GM21786 (cell line): ENCODE measurements around the gene CCDC66.
"Not testable (repeated sequence)": the region's sequence is repeated elsewhere in the genome, so short reads cannot be mapped to it uniquely, and the experiment has no call there.

Source experiments
- ATAC-seq: cut with Tn5 transposase; IDR thresholded peaks from one replicate; pipeline ENCODE4 v1.9.1; 2021; ENCODE audit not compliant: unreplicated experiment

CCDC66 gene

DNA sequence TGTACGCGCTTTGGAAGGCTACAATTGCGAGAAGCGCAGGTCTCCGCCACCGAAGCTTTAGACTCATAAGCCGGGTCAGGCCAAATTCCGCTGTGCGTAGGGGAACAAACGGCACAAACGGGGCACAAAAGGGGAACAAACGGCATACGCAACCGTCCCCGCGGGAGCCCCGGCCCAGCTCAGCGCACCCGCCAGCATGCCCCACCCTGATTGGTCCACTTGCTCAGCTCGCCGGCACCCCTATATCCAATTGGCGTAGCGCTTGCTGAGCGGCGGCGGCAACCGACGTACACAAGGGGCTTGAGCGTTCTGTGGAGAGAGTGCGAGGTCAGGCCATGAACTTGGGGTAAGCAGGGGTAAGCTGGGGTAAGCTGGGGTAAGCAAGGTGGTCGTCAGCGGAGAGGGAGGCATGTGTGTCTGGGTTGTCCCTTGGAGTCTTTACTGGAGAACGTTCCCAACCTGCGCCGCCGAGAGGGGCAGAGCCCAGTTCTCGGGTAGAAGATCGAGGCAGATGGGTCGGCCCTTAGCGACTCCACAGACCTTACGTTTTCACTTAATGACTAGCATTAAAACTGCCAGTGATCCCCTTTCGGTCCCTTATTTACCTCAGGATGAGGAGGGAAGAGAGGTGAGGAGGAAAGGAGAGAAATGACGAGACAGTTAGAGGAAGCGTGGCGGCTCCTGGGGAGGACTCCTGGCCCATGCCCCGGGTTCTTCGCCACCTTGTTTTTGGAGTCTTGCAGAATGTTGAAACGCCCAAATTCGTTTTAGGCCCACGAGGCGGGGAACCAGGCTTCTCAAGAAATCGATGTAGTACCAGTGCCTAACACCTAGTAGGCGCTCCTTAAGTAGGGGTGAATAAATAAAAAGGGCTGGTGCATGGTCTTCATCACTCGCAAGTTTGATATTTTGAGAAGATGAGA is at the start of gene CCDC66:
TSS of gene CCDC66 (plus strand) at position 268 of the 923 bp plus-strand sequence. CDS start at position 336, 68 bp downstream.
- peak; percentile 99 for ATAC-seq

DNA sequence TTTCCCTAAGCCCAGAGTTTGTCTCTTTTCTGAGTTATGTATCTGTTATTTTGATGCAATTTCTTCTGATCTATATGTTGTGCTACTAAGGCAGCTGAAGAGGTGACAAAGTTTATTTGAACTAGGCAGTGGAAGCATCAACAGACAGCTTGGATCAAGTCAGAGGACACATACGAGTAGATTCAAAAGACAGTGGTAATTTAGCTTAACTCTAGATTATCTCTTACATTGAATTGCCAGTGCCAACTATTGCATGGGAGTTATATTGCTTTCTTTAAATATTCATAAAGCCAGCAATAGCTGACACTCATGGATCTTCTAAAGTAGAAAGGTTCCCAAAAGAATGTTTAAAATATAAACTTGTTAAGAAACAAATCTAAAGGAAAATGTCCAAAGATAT is 37.3 kb upstream of the CCDC66 start:
- no peak for ATAC-seq

DNA sequence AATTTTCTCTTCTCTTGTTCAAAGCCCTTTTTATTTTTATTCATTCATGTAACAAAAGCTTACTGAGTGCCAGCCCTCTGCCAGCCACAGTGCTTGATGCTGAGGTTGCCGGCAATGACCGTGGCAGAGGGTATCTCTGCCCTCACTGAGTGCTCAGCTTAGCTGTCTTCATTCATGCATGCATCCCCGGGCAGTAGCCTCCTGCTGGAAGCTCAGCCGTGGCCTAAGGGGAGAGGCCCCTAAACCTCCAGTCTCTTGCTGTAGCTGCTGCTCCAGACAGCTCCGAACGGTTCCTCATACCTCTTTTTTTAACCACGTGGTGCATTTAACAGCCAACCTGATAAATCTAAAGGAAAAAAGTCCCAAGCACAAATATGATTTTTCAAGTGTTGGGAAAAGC is 34.6 kb upstream of the CCDC66 start:
- ATAC-seq = no peak

DNA sequence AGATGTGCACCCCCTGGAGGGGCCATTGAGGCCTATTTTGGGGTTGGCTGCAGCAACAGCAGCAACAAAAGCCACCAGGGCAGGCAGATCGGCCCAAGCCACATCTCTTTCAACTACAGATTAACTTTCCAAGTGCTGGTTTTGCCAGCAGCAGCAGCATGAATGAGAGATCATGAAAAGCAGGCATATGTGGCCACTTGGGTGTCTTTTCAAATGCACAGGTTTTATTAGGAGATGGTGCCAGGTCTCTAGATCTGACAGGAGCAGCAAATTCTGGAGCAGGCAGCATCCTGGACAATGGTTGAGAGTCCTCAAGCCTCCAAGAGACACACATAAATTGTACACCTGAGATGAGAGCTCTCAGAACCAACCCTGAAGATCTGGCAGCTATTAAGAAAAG is 31.7 kb upstream of the CCDC66 start:
- ATAC-seq = no peak

DNA sequence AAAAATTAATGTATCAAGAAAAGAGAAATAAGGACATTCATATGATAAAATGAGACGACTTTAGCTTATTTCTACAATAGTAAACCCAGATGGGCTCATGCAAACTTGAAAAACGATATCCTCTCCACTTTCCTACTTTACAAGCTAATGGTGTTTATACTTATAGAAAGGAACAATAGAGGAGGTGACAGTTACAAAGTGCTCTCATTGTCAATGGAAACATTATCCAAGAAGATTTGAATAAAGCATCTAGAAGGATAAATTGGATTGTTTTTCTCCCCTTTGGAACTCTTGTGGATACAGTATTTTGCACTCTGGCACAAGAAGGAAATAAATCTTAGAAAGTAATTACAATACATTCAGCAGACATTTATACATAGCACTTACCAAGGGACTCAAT is 20.2 kb upstream of the CCDC66 start:
- no peak for ATAC-seq

DNA sequence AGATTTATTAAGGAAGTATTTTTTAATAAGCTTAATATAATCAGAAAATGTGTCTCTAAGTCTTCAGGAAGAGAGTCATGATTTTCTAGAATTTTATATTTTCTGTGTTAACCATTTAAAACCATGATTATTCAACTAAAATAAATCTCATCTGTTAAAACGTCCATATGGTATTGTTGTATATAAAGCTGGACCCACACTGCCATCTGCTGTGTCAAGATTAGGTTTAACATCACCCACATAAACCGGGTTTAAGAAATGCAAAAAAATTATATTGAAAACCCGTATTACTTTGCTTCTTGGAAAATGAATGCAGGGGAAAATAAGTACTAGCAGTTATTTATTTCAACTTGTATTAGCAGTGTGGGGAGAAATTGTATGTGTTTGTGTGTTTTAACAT is 9.5 kb upstream of the CCDC66 start:
- no peak for ATAC-seq

DNA sequence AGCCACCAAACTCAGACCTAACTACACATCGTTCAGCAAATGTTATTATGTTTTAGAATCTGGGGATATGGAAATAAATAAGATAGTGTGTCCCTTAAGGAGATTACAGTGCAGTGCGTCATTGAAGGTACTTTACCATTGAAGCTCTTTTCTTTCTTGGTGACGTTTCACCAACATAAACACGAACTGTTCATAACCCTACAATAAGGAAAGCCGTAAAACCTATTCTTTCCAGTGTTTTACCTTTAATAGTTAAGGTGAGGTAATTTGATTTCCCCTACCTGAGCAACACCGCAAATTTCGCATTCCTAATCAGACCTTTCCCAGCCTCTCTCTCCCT is 826 bp downstream of the CCDC66 start:
- peak; percentile 19 for ATAC-seq

DNA sequence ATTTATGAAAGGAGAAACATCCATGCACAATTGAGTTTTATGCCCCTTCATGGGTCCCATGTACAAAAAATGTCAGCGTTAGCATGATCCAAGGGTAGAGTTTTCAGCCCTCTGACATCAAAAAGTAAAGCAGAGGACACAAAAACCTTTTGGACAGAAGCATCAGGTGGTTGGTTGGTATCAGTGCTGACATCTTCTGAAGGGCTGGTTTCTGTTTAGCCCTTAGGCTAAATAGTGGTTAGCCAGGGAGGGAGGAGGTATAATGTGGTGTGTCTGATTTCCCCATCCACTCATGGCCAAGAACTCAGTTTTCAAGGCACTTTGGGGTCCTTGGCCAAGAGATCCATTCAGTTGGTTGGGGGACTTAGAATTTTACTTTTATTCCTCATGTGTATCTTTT is 16.5 kb downstream of the CCDC66 start:
- ATAC-seq = no peak

DNA sequence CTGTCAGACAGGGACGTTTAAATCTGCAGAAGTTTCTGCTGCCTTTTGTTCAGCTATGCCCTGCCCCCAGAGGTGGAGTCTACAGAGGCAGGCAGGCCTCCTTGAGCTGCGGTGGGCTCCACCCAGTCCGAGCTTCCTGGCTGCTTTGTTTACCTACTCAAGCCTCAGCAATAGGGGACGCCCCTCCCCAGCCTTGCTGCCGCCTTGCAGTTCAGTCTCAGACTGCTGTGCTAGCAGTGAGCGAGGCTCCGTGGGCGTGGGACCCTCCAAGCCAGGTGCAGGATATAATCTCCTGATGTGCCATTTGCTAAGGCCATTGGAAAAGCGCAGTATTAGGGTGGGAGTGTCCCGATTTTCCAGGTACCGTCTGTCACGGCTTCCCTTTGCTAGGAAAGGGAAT is 25.0 kb downstream of the CCDC66 start:
- not testable (repeated sequence) for ATAC-seq

DNA sequence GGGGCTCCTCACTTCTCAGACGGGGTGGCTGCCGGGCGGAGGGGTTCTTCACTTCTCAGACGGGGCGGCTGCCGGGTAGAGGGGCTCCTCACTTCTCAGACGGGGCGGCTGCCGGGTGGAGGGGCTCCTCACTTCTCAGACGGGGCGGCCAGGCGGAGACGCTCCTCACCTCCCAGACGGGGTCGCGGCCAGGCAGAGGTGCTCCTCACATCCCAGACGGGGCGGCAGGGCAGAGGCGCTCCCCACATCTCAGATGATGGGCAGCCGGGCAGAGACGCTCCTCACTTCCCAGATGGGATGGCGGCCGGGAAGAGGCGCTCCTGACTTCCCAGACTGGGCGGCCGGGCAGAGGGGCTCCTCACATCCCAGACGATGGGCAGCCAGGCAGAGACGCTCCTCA is 27.3 kb downstream of the CCDC66 start:
- not testable (repeated sequence) for ATAC-seq

DNA sequence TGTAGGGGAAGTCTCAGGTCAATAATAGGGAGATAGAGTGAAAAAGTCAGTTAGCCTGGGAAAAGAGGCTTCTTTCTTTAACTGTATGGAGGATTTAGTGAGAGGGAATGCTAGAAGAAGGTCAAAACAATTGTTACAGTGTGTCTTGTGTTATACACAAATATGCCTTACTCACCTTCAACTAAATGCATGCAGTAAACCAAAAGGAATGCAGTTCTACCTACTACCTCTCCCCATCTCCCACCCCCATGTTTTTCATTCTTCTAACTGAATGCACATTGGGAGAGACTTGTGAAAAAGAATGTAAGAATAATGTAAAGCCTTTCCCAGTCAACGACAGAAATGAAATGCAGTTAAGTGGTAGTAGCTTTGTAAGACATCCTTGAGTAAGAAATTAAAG is 33.8 kb downstream of the CCDC66 start:
- no peak for ATAC-seq

DNA sequence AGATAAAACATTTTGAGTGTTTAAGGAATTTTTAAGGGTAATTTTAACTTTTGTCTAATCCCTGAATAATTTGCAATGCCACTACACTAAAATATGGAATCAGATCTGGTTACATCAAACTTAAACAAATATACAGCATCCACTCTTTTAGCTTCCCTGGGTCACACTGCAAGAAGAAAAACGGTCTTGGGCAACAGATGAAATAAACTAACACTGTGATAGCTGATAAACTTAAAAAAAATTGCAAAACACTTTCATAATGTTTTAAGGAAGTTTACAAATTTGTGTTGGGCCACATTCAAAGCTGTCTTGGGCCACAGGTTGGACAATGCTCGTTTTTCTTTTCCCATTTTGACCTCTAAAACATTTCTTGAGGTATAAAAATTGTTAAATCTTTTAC is 34.3 kb downstream of the CCDC66 start:
- no peak for ATAC-seq

DNA sequence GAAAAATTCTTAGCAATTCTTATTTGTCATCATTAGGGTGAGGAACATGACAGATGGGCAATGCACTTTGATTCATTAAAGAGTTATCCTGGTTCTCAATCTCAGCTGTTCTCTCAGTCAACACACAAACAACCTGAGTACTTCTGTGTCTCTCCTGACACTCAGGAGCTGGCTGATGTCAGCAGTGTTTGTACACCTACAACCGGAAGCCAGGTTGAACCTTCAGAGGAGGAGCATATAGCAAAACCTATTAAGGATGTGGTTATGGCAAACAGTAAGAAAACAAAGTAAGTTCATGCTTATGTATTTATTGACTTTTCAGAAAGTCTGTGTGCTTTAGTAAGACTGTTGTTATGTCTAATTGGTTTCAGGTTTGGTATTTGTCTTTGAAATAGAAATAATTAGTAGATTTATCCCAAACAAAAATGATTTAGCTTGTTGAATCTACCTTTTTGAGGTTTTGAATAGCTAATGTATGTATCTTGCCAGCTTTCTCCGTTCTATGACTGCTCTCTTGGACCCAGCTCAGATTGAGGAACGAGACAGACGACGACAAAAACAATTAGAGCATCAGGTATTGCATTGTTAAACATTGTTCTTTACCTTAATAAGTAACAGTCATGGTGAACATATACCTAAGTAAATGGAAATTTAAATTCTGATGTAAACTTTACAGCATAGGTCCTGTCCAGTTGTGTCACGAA is 36.6 kb downstream of the CCDC66 start:
- ATAC-seq = no peak

DNA sequence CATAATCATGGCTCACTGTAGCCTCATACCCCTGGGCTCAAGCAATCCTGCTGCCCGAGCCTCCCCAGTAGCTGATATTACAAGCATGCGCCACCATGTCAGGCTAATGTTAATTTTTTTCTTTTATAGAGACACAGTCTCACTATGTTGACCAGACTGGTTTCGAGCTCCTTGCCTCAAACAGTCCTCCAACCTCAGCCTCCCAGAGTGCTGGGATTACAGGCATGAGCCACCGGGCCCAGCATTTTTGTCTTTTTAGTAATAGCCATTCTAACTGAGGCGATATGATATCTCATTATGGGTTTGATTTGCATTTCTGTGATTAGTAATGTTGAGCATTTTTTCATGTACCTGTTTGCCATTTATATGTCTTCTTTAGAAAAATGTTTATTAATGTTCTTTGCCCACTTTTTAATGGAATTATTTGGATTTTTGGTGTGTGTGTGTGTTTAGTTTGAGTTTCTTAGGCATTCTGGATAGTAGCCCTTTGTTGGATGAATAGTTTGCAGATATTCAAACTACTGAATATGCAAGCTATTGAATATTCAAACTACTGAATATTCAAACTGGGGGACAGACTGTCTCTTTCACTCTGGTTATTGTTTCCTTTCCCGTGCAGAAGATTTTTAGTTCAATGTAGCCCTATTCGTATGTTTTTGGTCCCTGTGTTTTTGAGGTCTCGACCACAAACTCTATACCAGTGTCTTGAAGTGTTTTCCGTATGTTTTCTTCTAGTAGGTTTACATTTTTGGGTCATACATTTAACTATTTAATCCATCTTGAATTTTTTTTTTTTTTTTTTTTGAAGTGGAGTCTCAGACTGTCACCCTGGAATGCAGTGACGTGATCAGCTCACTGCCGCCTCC is 39.2 kb downstream of the CCDC66 start:
- ATAC-seq = no peak

DNA sequence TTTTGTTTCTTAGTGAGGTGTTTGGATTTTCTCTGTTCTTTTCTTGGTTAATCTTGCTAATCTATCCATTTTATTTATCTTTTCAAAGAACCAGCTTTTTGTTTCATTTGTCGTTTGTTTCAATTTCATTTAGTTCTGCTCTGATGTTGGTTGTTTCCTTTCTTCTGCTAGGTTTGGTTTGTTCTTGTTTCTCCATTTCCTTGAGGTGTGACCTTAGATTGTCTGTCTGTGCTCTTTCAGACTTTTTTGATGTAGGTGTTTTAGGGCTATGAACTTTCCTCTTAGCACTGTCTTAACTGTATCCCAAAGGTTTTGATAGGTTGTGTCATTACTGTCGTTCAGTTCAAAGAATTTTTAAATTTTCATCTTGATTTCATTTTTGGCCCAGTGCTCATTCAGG is 51.5 kb downstream of the CCDC66 start:
- ATAC-seq = not testable (repeated sequence)

DNA sequence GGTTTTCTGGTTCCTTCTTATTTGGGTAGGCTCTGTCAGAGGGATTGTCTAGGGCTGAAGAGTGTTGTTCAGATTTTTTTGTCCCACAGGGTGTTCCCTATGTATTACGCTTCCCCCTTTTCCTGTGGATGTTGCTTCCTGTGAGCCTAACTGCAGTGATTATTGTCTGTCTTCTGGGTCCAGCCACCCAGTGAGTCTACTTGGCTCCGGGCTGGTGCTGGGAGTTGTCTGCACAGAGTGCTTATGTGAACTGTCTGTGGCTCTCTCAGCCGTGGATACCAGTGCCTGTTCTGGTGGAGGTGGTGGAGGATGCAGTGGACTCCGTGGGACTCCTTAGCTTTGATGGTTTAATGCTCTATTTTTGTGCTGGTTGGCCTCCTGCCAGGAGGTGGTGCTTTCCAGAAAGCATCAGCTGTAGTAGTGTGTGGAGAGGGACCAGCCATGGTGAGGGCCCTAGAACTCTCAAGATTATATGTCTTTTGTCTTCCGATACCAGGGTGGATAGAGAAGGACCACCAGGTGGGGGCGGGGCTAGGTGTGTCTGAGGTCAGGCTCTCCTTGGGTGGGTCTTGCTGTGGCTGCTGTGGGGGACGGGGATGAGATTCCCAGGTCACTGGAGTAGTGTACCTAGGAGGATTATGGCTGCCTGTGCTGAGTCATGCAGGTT is 53.8 kb downstream of the CCDC66 start:
- ATAC-seq = no peak

DNA sequence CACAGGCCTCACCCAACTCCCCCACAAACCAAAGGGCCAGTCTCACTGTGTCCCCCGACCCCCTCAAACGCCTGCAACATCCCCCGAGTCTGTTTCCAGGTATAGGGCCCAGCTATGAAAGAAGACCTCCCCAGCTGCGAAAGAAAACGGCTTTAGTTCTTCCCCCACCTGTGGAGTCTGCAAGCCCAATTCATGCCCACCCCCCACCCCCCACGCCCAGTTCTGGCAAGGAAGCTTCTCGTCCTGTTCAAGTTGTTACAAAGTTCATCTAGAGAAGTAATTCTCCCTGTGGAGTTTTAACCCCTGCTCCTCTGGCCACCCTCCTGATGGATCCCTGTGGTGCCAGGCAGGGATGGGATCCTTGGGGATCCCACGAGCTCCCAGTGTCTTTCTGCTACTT is 54.4 kb downstream of the CCDC66 start:
- no peak for ATAC-seq

DNA sequence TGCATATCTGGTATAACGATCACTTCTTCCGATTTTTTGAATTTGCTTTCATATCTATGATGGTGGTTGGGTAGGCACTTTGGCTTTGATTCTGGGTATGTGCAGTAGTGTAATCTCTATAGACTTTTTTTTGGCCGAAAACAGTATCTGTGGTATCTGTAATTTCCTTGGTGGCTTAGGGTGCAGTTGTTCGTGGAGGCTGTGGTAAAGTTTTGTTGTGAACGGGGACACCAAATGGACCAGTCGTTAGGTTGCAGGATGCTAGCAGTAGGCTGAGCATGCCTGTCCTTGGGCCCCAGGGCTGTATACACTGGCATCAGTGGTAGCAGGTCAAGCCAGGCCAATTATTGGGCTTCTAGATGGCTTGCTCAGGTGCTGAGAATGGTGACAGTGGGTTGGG is 55.2 kb downstream of the CCDC66 start:
- no peak for ATAC-seq

DNA sequence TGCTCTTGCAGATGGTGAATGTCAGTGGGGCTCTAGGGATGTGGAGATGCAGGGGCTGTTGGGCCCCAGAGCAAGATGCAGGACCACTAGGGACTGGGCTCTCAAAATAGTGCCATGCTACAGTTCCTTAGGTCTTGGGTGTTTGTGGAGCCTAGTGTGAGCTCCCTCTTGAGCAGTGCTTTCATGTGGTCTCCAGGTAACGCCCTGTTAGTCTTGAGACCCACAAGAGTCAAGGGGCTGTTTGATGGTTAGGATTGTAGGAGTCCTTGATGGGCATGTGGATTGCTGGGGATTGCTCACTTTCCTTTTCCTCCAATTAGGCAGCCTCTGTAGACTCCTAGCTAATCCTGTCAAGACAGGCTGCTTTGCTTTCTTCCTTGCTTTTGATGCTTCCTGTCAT is 56.0 kb downstream of the CCDC66 start:
- ATAC-seq = no peak

DNA sequence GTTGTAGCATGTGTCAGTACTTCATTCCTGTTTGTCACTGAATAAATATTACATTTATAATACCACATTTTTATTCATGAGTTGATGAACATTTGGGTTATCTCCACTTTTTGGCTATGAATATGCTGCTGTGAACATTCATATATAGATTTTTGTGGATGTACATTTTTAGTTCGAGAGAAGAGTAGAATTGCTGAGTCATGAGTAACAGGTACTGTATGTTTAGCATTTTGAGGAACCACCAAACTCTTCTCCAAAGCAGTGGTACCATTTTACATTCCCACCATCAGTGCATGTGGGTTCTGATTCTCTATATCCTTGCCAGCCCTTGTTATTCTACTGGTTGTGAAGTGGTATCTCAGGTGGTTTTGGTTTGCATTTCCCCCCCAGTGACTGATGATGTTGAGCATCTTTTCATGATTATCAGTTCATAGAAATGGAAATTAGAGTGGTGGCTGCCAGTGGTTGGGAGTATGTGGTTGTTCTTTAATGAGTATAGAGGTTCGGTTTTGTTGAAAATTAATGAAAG is 59.6 kb downstream of the CCDC66 start:
- no peak for ATAC-seq

DNA sequence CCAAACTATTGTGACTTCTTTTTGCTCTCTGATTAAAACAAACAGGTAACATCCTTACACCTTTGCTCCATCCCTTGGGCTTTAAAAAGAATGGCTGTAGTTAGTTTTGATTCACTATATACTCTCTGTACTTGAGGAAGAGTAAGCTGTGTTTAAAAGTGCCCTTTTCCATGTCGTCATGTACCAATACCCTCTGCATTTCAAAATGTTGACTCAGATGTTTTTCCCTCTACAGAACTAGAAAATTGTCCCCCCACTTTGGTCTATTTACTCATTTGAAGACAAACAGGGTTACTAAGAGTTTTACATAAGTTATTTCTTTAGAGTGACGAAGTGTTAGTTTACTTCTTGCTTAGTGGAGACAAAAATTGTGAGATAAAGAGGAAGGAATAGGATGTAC is 63.4 kb downstream of the CCDC66 start:
- no peak for ATAC-seq
